ENCODE measurements around the gene MCAT.
A peak's percentile ranks its signal among the peaks of the same experiment; 100 is the strongest.

The MCAT gene

GRCh38 chr22:43092085-43092484 is 51.1 kb downstream of the MCAT start:
- TF ChIP-seq, protein P1, sequence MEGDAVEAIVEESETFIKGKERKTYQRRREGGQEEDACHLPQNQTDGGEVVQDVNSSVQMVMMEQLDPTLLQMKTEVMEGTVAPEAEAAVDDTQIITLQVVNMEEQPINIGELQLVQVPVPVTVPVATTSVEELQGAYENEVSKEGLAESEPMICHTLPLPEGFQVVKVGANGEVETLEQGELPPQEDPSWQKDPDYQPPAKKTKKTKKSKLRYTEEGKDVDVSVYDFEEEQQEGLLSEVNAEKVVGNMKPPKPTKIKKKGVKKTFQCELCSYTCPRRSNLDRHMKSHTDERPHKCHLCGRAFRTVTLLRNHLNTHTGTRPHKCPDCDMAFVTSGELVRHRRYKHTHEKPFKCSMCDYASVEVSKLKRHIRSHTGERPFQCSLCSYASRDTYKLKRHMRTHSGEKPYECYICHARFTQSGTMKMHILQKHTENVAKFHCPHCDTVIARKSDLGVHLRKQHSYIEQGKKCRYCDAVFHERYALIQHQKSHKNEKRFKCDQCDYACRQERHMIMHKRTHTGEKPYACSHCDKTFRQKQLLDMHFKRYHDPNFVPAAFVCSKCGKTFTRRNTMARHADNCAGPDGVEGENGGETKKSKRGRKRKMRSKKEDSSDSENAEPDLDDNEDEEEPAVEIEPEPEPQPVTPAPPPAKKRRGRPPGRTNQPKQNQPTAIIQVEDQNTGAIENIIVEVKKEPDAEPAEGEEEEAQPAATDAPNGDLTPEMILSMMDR (IDR thresholded peaks at IDR 0.05; ENCODE audit: low read depth, low read length, missing control alignments), result no peak
- in situ Hi-C loops (cut with HindIII; ENCODE audit: low sequenced_read_pairs), result no loop called here
- no peak overlapping the region for H3K4me3 ChIP-seq (ENCODE audit: low read depth, low read length)
- DNase-seq (ENCODE audit: low read depth), result no peak

GRCh38 chr22:43090130-43090789 is 52.9 kb downstream of the MCAT start:
- in situ Hi-C loops (cut with HindIII; ENCODE audit: low sequenced_read_pairs), result no loop called here
- peak; percentile 73 for DNase-seq (ENCODE audit: low read depth)
- TF ChIP-seq, protein P1 (IDR thresholded peaks at IDR 0.05; ENCODE audit: low read depth, low read length, missing control alignments), result peak; percentile 48
- H3K4me3 ChIP-seq (ENCODE audit: low read depth, low read length), result no peak overlapping the region

DNA sequence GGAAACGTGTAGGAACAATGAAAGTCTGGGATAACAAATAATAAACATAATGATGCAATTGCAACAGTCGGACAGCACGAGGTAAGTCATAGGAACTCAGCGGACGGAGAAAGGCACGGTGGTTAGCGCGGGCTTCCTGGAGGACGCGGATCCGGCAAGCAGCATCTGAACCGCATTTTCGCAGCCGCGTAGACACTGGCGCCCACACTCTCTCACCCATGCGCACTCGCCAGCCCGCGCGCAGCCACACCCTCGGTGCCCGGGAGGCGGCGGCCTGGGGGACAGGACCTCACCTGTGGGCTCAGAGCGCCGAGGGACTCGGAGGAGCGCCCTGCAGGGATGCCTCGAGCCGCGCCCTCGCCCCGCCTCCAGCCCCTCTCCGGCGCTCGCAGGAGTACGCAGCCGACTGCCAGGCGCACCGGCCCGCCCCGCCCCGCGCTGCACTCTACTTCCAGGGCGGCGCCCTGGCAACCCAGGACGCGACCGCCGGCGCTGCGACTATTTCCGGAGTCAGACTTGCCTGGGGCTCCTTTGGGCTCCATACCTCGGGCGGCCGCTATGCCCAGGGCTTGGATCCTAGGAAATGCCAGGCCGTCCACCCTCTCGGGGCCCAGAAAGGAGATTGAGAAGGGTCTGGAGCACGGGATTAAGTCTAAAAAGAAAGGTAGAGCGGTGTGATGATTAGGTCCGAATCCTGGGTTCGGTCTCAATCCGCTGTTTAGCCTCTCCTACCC is 54.0 kb downstream of the MCAT start, which contains the start of gene TTLL1:
TSS of gene TTLL1 (minus strand) at position 408 of the 734 bp plus-strand sequence. CDS start 13,805 bp downstream, outside the sequence.
- in situ Hi-C loops (cut with HindIII; ENCODE audit: low sequenced_read_pairs), result no loop called here
- peak; percentile 34 for DNase-seq (ENCODE audit: low read depth)
- peak within 1 kb of the TSS; percentile 75 for H3K4me3 ChIP-seq (ENCODE audit: low read depth, low read length)
- TF ChIP-seq, protein P1 (IDR thresholded peaks at IDR 0.05; ENCODE audit: low read depth, low read length, missing control alignments), result no peak

DNA sequence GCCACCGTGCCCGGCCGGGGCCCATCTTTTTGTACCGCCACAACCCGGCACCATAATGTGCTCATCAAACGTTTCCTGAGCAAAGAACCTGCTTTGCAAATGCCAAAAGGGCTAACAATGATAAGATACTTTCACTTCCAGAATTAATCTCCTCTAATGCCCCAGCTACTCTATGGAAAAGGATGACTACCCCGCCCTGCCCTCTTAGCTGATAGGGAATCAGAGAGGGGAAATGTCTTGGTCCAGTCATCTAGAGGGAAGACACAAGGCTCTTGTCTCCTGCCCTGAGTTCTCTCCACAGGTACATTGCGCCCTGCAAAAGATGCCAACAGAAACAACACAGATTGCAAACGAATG is 54.6 kb downstream of the MCAT start:
- TF ChIP-seq, protein P1 (IDR thresholded peaks at IDR 0.05; ENCODE audit: low read depth, low read length, missing control alignments), result no peak
- H3K4me3 ChIP-seq (ENCODE audit: low read depth, low read length), result peak overlapping the region; percentile 75
- in situ Hi-C loops (cut with HindIII; ENCODE audit: low sequenced_read_pairs), result no loop called here
- no peak for DNase-seq (ENCODE audit: low read depth)

- TF ChIP-seq, protein P1 (IDR thresholded peaks at IDR 0.05; ENCODE audit: low read depth, low read length, missing control alignments), result no peak
- in situ Hi-C loops (cut with HindIII; ENCODE audit: low sequenced_read_pairs), result no loop called here
- DNase-seq (ENCODE audit: low read depth), result no peak
- H3K4me3 ChIP-seq (ENCODE audit: low read depth, low read length), result no peak overlapping the region
These were observed 57.3 kb downstream of the MCAT start for GRCh38 chr22:43085658-43086606.

Data from astrocyte of the cerebellum (primary cell).